NCI-H524 (cell line): ENCODE measurements around the gene ANO5.

Experiments used
- DNase-seq, 2 experiments: peaks; one replicate each; lab custom pipeline; 2025; lab: John Stamatoyannopoulos, UW

Gene ANO5, protein sequence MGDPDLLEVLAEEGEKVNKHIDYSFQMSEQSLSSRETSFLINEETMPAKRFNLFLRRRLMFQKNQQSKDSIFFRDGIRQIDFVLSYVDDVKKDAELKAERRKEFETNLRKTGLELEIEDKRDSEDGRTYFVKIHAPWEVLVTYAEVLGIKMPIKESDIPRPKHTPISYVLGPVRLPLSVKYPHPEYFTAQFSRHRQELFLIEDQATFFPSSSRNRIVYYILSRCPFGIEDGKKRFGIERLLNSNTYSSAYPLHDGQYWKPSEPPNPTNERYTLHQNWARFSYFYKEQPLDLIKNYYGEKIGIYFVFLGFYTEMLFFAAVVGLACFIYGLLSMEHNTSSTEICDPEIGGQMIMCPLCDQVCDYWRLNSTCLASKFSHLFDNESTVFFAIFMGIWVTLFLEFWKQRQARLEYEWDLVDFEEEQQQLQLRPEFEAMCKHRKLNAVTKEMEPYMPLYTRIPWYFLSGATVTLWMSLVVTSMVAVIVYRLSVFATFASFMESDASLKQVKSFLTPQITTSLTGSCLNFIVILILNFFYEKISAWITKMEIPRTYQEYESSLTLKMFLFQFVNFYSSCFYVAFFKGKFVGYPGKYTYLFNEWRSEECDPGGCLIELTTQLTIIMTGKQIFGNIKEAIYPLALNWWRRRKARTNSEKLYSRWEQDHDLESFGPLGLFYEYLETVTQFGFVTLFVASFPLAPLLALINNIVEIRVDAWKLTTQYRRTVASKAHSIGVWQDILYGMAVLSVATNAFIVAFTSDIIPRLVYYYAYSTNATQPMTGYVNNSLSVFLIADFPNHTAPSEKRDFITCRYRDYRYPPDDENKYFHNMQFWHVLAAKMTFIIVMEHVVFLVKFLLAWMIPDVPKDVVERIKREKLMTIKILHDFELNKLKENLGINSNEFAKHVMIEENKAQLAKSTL

DNA sequence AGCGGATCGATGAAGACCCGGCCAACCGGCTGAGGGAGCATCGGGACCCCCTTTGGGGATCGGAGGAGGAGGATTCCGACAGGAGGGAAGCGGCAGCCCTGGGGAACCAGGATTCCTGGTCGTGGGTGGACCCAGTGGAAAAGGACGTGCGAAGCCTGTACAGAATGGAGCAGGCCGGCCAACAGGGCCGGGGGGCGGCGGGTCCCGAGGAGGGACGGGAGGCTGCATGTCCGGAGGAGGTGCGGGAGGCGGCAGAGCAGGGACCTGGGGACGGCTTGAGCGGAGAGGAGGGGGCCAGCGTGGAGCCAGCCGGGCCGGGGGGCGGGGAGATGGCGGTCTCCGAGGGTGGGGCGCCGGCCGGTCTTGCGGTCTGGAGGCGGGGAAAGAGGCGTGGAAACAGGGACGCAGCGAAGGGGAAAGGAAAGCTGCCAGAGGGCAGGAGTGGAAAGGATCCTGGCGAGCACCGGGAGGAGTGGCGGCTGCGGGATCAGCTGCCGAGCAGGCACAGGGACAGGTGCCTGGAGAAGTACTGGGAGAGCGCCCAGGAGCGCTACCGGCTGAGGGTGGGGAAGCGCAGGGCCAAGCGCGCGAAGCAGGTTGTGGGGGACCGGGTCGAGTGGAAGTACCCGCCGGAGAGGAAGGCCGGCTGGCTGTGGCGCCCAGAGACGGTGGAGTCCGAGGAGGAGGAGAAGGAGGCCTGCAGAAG lies at the start of gene ANO5:
Gene ANO5, plus strand, starts transcription at position 444 of the 706 bp plus-strand sequence. CDS start 408 bp downstream, outside the sequence.
- DNase-seq = peak; percentile 60 to 68

DNA sequence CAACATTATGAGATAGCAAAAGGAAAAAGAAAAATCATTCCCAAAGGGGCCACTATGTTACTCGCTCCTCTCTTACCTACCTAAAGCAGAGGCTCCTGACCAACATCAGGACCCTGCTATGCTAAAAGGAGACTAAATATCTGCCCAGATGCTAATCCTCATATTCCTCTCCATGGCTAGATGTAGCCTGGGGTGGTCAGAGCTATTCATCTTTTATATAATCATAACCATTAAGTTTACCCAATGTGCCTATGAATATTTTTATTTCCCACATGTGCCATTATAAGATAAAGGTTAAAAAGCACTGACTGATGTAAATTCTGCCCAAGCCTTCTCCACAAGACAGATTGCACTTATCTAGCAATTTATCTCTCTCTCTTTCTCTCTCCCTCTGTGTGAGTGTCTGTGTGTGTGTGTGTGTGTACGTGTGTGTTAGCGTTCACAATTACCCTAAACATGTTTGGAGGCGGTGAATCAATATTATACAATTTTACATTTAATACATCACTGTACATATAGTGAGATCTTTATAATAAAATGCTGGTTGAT lies 41.2 kb upstream of the ANO5 start:
- DNase-seq = no peak

DNA sequence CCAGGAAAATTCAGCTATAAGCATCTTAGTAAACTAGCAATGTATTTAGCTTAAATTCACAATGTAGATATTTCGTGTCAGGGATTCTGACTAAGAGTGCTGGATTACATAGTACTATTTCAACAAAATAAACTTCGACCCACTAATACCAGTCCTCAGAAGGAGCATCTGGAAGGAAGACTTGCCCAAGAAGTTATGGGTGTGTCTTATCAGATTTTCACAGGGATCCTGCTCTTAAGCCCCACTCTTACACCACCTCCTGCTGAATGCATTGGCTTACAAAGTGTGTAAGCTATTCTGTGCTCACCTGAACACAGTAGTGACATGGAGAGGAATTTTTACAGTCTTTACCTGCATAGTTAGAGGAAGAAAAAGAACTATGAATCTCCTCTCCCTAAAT lies 35.4 kb upstream of the ANO5 start:
- no peak for DNase-seq

DNA sequence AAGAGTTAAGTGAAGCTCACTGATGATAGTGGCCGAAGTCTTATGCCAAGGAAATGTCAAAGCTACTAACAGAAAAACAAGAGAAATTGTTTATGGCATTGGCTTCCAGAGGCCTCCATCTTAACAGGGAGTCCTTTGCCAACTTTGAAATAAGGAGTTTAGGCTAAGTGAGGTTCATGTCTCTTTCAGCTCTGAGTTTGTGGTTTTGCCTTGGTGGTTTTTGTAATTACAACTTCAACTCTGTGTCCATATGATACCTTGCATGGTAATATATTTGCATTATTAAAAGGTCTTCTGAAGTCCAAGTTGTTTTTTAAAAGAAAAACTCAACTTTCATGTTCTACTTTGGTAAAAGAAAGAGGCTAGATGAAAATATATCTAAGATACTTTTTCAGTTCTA lies 31.4 kb upstream of the ANO5 start:
- no peak for DNase-seq

DNA sequence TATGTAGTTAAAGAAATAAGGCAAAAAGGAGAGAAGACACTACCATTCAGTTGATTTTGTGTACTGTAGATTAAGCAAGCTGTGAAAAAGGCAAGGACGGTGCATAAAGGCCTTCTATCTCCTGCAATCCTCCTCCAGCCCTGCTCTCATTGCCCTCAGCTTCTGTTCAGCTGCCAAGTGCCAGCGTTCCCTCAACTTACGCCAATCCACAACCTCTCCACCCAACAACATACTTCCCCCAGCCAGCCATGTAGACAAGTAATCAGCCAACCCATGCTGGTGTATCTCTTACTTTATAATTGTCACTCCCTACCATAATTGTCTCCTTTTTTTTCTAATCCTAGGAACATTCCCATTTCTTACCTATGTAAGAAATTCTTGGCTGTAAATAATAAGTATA lies 30.1 kb upstream of the ANO5 start:
- DNase-seq = no peak

DNA sequence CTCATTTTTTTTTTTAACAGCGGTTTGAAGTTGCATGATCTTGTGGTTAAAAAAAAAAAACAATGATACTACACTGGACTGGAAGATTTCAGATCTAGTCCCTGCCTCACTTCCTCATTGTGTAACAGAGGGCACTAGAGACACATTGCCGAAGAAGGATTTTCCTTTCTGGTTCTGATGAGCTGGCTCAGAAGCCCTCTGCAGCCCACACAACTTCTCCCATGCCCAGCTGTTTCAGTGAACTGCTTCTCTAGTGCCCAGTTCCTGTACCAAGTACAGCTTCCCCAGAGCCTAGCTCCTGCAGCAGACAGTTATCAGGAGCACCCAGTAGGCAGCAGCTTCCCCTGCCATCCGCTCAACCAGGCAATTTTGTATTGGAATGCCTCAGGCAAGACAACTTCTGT lies 29.5 kb upstream of the ANO5 start:
- DNase-seq = no peak

DNA sequence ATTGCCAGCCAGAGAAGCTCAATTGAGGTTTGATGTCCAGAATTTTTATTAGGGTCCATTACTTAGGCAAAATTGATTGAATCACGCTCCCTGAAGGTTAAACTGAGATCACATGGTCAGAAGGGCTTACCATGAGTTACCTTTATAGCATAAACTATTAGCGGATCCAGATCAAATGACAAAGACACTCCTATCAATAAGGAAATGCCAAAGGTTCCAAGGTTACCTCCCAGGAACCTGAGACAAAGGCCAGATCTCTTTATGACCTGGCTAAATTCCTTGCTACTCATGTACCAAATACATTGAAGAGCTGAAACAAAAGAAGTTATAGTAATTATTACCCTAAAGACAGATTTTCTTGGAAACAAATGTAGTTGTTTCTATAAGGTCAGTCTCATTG lies 27.8 kb upstream of the ANO5 start:
- DNase-seq = no peak

DNA sequence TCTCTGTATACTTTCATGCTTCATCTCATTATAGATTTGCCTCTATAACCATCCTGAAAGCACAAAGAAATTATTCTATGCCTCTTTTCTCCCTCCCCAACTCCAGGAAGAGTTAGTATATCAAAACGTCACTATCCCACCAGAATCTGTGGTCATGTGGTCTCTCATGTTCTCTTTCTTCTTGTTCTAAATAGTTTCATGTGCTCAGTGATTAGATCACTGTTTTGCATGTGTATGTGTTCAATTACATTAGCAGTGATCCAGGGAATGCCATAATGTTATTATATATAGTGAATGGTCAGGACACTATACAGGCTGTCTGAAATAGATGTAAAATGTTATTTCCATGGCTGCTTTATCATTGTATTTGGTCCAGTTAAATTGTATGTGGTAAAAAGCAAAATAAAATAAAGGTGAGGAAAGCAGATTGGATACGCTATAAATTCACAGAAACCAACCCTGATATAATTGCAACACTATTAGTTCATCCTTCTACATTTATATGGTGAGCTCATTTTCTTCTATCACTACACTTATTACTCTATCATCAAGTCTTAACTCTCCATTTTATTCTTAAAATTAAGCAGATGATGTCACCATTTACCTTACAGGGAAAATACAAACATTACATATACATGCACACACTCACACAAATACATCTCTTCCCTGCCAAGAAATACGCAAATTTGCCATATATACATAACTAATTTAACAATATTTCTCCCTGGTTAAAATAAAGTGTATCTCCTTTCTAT lies 26.9 kb upstream of the ANO5 start:
- DNase-seq = no peak

DNA sequence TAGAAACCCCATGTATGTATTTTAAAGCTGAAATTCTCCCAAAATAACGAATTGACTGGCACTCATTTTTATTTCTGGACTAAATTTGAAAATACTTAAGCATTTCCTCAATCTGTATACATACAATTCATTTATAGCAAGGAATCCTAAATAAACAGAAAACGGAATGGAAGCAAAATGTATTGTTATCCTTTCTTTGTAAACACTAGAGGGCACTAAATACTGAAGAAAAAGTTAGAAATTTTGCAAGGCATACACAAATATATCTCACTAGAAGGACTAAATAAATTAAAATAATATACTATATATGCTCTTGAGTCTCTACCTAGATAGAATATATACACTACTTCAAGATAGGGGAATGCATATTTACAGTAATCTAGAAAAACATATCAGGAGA lies 23.1 kb upstream of the ANO5 start:
- DNase-seq = peak in 1 of 2 experiments; percentile 18

DNA sequence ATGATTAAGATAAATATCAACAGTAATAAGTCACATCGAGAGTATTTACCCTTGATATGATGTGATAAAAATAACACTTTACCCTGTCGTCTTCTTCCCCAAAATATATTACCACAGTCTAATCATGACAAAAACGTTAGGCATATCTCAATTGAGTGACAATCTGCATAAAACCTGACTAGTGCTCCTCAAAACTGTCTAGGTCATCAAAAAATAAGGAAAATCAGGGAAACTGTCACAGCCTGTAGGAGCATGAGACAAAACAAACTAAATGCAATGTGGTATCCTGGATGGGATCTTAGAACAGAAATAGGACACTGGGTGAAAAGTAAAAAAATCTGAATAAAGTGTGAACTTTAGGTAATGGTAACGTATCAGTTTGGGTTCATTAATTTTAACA lies 19.4 kb upstream of the ANO5 start:
- no peak for DNase-seq

DNA sequence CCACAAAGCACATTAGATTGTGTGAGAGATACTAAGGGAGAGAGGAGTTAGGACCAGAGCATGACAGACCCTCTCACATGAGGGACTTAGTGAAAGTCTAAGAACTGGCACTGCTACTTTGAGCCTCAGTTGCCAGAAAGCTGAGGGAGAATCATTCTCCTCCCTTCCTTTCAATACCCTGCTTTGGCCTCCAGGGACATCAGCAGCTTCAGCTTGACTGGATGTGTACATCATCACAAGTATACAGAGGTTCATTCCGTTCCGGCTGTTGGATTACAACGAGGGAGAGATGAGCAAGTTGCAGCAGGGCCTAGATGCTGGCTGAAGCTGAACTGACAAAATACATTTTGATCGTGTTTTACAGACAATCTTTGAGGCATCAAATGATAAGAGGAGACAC lies 15.7 kb upstream of the ANO5 start:
- DNase-seq = no peak

DNA sequence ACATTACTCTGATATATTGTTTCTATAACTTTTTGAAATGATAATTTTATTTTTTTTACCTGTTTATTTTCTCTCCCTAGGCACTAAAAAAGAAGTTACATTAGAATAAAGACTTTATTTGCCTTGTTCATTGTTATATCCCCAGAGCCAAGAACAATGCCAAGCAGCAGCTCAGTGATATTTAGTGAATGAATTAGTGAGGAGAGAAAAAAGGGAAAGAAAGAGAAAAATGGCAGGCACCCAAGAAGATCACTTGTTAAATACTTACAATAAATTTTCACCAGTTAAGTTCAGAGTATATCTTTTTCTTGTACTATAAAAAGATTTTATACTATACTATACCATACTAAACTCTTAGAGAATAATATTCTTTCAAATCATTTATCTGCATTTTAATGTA lies 13.3 kb upstream of the ANO5 start:
- DNase-seq = no peak

DNA sequence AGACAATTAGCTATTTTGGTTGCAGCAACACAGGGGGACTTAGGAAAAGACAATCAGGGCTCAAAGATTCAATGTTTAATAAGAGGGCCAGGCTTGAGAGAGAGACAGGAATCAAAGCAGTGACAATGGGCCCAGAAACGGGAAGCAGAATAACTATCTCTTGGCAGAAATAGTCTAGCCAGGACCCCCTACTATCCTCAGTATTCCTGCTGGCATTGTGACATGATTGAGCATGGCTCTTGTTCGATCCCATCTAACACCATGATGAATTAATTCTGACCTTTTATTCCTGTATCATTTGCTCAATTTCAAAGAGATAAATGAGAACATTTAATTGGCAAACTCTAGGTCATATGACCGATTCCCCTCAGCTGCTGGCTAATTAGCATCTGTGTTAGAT lies 12.8 kb upstream of the ANO5 start:
- no peak for DNase-seq

DNA sequence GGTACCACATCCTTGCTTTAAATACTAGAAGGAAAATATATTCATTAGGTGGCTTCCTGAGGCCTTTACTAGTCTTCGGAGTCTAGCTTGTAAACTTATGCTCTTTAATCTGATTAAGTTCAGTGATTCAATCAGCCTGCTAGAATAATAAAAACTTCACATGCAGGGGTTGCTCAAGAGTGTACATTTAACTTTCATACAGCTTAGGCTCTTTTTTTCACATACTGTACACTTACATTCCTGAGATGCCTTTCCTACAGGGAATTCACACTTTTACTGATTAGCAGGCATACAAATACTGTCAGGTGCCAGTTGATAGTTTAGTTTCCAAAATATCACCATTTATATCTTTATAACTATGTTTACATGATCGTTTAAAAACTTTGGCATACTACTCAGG lies 3.2 kb upstream of the ANO5 start:
- no peak for DNase-seq

DNA sequence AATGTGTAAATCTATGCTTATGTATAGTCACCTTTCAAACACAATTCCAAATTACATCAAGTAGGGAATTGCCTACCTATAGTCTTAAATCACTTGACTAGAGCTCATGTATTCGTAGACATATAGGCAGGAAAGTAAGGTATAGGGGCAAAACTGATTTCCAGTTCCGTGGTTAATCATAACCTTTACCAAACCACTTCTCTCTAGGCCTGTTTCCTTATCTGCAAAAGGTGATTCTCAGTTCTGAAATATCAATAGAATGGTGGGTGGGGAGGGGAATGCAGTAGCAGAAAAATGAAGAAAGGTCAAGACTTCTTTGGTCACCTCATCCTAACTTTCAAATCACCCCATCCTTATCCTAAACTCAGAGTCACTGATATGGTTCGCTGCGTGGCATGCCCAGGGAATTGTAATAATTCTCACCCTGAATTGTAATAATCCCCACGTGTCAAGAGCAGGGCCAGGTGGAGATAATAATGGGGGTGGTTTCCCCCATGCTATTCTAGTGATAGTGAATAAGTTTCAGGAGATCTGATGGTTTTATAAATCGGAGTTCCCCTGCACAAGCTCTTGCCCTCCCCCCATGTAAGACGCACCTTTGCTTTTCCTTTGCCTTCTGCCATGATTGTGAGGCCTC lies 1.9 kb upstream of the ANO5 start:
- no peak for DNase-seq

DNA sequence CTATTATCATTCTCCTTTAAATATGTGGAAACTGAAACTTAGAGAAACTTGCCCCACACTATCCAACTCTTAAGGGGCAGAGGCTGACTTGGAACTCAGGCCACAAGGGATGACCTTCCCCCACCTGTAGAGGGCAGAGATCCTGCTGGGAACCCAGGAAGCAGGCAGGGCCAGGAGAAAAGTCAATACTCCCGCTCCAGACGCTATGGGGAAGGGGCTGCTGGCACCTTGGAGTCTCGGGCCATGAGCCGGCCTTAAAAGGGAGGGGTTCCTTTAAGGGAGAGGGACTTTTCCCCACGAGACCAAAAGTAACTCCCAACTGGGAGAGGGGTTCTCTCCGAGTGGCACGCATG lies 620 bp upstream of the ANO5 start:
- DNase-seq = peak; percentile 4 to 43

DNA sequence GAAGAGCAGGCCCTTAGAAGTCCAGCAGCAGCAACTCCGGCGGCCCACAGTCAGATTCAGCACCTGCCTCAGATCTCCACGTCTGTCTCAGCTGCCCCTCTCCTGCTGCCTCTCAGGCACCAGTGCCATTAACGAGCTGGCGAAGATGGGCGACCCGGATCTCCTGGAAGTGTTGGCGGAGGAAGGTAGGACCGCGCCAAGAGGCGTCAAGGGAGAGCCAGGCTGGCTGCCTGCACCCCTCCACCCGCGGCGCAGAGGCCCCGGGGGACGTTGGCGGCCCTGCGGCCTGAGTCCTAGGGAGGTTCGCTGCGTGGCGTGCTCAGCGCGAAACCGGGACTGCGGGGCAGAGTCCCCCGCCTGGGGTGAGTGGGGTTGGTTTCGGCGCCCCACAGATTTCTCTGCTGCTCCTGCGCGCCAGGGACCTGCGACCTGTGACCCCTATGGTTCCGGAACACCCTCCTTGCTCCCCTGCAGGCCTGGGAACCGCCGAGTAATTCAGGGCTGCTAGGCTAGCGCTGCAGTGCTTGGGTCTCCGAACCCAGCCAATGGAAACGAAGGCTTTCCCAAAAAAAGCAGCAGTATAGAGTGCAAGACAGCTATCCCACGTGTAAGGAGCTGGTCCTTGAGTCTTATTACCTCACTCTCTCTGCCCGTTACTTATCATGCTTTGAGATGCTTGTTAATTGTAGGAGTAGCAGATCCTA lies 615 bp downstream of the ANO5 start:
- DNase-seq = peak; percentile 53 to 73

DNA sequence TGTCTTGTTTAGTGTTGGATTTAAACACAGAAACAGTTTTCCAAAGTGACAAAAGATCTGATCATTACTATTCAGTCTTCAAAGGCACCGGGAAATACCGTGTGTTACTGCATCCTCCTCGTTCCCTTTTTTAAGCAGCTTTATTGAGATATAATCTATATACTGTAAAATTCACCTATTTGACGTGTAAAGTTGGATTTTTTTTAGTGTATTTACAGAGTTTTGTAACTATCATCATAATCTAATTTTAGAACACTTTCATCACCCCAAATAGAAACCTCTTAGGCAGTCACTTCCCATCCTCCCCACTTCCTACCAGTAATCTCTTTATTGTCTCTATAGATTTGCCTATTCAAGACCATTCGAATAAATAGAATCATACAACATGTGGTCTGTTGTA lies 1.4 kb downstream of the ANO5 start:
- no peak for DNase-seq

DNA sequence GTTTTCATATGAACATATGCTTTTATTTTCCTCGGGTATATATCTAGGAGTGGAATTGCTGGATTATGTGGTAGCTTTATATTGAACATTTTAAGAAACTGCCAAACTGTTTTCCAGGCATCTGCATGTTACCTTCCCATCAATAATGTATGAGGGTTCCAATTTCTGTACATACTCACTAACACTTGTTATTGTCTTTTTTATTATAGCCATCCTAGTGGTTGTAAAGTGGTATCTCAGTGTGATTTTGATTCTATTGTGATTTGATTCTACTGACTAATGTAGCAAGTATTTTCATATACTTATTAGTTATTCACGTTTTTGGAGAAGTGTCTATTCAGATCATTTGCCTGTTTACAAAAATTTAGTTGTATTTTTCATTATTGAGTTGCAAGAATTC lies 2.0 kb downstream of the ANO5 start:
- DNase-seq = no peak
